Nephron progenitor cell (in vitro differentiated cells): Measurements from ENCODE around the gene INTU.

Experiments
- DNase-seq: peaks from one replicate; pipeline ENCODE4 v3.0.0; 2021
- H3K27ac Mint-ChIP-seq: 2 replicates; pipeline ENCODE4 v1.8.0; 2021; ENCODE audit warnings: mild to moderate bottlenecking, moderate library complexity, mixed read lengths
- H3K27me3 Mint-ChIP-seq: 2 replicates; pipeline ENCODE4 v1.8.0; 2021; ENCODE audit warnings: mild to moderate bottlenecking, low read depth, mixed read lengths; ENCODE audit not compliant: poor library complexity
- H3K36me3 Mint-ChIP-seq: 2 replicates; pipeline ENCODE4 v1.8.0; 2021; ENCODE audit warnings: low read depth, mixed read lengths
- H3K4me1 Mint-ChIP-seq: 2 replicates; pipeline ENCODE4 v1.8.0; 2021; ENCODE audit warnings: mixed read lengths
- H3K4me3 Mint-ChIP-seq: 2 replicates; pipeline ENCODE4 v1.8.0; 2021; ENCODE audit warnings: mild to moderate bottlenecking, moderate library complexity, mixed read lengths
- H3K9me3 Mint-ChIP-seq: 2 replicates; pipeline ENCODE4 v1.8.0; 2021; ENCODE audit warnings: mild to moderate bottlenecking, moderate library complexity, mixed read lengths
- CTCF ChIP-seq: fragments of 200-600 bp; sonication (generic); IDR thresholded peaks from 2 replicates; pipeline ENCODE4 v1.5.0; 2021; ENCODE audit warnings: antibody characterized with exemption

INTU gene

GRCh38 chr4:127737295-127737694 is 104.5 kb downstream of the INTU start:
- TF ChIP-seq CTCF = no peak
- DNase-seq = no peak
- Mint-ChIP-seq H3K4me1 (no peaks in the 10 kb centered on the region), H3K36me3 (no peaks in the 10 kb centered on the region), H3K9me3 (peaks cover 17% of the 10 kb centered on the region), H3K4me3 (no peak overlapping the region), H3K27me3 (no peaks in the 10 kb centered on the region), H3K27ac (no peak overlapping the region)

GRCh38 chr4:127741247-127741646 is 108.5 kb downstream of the INTU start:
- no peak for TF ChIP-seq CTCF
- Mint-ChIP-seq H3K9me3 (peaks cover 22% of the 10 kb centered on the region), H3K27me3 (no peaks in the 10 kb centered on the region), H3K4me3 (no peak overlapping the region), H3K4me1 (no peaks in the 10 kb centered on the region), H3K27ac (no peak overlapping the region), H3K36me3 (no peaks in the 10 kb centered on the region)
- no peak for DNase-seq

DNA sequence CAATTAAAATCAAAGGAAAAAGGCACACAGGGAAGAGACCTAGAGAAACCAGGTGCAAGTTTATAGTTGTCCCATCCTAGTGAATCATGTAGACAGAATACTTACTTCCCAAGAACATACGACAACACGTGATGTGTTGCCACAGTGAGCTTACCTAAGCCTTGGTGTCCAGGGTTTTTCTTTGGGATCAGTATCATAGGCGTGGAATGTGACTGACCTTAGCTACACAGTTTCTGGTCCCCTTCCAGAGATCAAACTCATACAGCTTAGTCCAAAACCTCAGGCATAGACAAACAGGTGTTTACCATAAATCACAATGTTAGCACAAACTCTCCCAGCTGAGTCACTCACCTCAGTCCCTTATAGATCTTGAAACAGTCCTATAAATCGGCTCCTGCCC is 115.1 kb downstream of the INTU start:
- Mint-ChIP-seq H3K27me3 (no peaks in the 10 kb centered on the region), H3K27ac (no peak overlapping the region), H3K4me3 (no peak overlapping the region), H3K36me3 (peaks cover 13% of the 10 kb centered on the region), H3K4me1 (no peaks in the 10 kb centered on the region), H3K9me3 (peaks cover 41% of the 10 kb centered on the region)
- no peak for TF ChIP-seq CTCF
- DNase-seq = no peak

GRCh38 chr4:127748957-127749356 is 116.2 kb downstream of the INTU start:
- H3K27ac Mint-ChIP-seq = no peak overlapping the region
- no peaks in the 10 kb centered on the region for H3K27me3 Mint-ChIP-seq
- H3K36me3 Mint-ChIP-seq = peaks cover 13% of the 10 kb centered on the region
- TF ChIP-seq CTCF = no peak
- H3K4me3 Mint-ChIP-seq = no peak overlapping the region
- H3K4me1 Mint-ChIP-seq = no peaks in the 10 kb centered on the region
- peaks cover 42% of the 10 kb centered on the region for H3K9me3 Mint-ChIP-seq
- no peak for DNase-seq

GRCh38 chr4:127756906-127757305 is 124.1 kb downstream of the INTU start:
- H3K4me3 Mint-ChIP-seq = no peak overlapping the region

More at GRCh38 chr4:127756906-127757305, 124.1 kb downstream of the INTU start:
- peaks cover 2% of the 10 kb centered on the region for H3K27me3 Mint-ChIP-seq
- TF ChIP-seq CTCF = no peak
- DNase-seq = no peak
- H3K27ac Mint-ChIP-seq = no peak overlapping the region
- H3K36me3 Mint-ChIP-seq = no peaks in the 10 kb centered on the region
- no peaks in the 10 kb centered on the region for H3K4me1 Mint-ChIP-seq
- peaks cover 30% of the 10 kb centered on the region for H3K9me3 Mint-ChIP-seq
